ENCODE data around the gene HARS1.
"Not testable (repeated sequence)": the region's sequence is repeated elsewhere in the genome, so short reads cannot be mapped to it uniquely, and the experiment has no call there.

The HARS1 gene

DNA sequence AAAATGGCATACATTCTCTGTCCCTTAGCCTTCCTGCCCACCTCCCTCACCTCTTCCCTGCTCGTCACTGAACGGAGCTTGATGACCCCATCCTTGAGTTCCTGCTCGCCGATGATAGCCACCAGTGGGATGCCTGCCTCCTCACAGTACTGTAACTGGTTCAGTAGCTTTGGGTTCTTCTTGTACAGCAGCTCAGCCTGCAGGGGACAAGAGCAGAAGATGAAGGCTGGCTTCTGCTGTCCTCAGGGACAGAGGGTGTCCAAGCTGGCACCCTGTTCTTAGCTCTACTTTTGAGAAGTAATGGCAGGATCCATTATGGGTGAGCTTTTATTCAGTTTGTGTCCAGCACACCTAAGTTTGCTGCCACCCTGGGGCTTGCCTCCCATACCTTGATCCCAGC lies 16.5 kb downstream of the HARS1 start:
- no peak for DNase-seq

- no peak for DNase-seq
Measured at GRCh38 chr5:140674211-140674610, 17.0 kb downstream of the HARS1 start.

DNA sequence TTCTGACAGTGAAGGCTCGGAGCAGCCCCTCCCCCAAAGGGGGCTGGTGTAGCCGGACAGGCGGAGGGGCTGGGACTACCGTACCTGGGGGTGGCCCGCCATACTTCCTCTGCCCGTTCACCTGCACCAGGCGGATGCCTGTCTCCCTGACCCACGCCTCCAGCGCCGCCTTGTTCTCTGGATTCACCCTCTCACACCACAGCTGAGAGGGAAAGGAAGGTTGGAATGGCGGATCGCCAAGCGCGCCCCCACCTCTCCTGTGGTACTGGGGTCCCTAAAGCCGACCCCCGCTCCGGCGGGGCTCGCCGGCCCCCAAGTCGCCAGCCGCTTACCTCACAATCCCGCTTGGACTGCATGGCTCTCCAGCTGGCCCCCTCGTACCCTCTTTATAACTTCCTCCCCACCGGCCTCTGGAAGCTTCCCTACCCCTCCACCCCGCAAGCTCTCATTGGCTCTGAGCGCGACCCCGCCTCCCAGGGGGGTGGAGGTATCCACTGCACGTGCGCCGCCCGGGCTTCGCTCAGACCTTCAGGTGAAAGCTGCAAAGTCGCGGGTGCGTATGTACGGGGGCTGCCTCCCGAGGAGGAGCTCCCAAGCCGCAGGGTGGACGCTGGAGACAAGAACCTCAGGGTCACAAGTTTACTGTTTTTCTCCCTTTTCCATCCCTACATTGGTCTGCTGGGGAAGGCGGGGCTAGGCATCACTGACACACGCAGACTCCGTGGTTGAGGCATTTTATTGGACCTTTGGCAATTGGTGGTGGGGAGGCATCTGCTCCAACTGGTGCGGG lies 17.8 kb downstream of the HARS1 start, which contains the start of gene DND1:
DND1 (minus strand) TSS at position 390 of the 790 bp plus-strand sequence; CDS start at position 356, 34 bp downstream.
- DNase-seq = no peak

- peak; percentile 49 to 76 (median 63) for DNase-seq
Measured at GRCh38 chr5:140672455-140673186, 18.5 kb downstream of the HARS1 start.

GRCh38 chr5:140671472-140672125 lies 19.6 kb downstream of the HARS1 start:
- no peak for DNase-seq

GRCh38 chr5:140671035-140671434 lies 20.1 kb downstream of the HARS1 start:
- not testable (repeated sequence) for DNase-seq

DNA sequence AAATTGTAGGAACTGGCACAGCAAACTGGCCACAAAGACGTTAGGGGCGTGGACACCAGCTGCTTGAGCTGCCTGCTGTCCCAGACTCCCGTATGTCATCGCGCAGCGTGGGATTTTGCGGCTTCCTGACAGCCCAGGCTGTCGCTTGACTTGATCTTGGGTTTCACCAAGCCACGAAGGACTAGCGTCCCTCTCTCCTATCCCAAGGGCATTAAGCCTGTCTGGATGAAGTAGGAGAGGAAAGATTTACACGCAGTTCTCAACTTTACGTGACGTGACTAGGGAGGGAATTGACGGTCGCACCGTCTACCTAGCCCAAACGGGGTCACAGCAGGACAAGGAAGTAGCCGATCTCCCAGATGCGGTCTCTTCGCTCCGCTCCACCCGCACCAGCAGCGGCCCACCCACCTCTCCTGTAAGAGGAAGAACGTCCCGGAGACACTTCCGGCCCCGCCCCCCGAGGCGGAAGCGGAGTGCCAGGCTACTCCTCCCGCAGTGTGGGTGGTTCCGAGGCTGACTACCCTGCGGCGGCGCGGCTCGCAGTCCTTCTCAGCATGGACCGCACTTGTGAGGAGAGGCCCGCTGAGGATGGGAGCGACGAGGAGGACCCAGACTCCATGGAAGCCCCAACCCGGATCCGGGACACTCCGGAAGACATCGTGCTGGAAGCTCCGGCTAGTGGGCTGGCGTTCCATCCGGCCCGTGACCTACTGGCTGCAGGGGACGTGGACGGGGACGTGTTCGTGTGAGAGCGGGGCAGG lies 26.6 kb downstream of the HARS1 start, which contains the start of gene WDR55:
WDR55 (plus strand) TSS at position 546 of the 761 bp plus-strand sequence; CDS start at position 555, 9 bp downstream.
- peak; percentile 96 to 99 (median 98) for DNase-seq

- no peak for DNase-seq
Measured at GRCh38 chr5:140664030-140664358, 27.2 kb downstream of the HARS1 start.

DNA sequence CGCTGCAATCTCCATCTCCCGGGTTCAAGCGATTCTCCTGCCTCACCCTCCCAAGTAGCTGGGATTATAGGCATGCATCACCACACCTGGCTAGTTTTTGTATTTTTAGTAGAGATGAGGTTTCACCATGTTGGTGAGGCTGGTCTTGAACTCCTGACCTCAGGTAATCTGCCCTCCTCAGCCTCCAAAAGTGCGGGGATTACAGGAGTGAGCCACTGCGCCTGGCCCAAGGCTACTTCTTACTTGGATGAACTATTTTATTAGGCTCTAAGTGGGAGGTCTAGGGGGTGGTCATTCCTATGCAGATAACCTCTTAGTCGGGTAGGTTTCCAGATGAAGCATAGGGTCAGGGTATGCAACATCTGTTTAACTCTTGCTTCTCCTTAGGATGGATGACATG lies 30.8 kb downstream of the HARS1 start:
- not testable (repeated sequence) for DNase-seq

DNA sequence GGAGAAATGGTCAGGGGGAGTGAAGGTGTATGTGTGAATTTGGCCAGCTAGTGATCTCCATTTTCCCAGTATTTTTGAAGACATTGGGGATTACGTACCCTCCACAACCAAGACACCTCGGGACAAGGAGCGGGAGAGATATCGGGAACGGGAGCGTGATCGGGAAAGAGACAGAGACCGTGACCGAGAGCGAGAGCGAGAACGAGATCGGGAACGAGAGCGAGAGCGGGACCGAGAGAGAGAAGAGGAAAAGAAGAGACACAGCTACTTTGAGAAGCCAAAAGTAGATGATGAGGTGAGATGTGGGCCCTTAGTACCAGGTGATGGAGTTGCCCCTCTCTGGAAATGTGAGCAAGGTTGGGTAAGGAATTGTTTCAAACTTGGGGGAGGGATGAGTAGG lies 32.3 kb downstream of the HARS1 start:
- DNase-seq = no peak

- no peak for DNase-seq
Measured at GRCh38 chr5:140647042-140647419, 44.1 kb downstream of the HARS1 start.

GRCh38 chr5:140642718-140643117 lies 48.5 kb downstream of the HARS1 start:
- DNase-seq = no peak

DNA sequence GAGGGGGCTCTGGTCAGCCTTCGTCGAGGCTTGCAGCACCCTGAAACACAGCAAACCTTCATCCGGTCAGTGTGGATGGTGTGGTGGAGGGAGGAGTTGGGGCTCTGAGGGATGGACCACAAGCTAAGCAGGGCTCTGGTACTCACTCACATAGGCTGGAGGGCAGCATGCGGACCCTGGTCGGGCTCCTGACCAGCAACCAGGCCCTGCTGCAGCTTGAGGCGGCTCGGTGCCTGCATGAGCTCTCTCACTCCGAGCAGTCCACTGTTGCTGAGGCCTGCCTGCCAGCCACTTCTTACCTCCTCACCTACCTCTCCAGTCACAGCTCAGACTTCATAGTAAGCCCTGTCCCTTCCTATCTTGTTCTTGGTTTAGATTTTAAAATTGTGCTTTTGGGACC lies 49.5 kb downstream of the HARS1 start:
- DNase-seq = no peak

DNA sequence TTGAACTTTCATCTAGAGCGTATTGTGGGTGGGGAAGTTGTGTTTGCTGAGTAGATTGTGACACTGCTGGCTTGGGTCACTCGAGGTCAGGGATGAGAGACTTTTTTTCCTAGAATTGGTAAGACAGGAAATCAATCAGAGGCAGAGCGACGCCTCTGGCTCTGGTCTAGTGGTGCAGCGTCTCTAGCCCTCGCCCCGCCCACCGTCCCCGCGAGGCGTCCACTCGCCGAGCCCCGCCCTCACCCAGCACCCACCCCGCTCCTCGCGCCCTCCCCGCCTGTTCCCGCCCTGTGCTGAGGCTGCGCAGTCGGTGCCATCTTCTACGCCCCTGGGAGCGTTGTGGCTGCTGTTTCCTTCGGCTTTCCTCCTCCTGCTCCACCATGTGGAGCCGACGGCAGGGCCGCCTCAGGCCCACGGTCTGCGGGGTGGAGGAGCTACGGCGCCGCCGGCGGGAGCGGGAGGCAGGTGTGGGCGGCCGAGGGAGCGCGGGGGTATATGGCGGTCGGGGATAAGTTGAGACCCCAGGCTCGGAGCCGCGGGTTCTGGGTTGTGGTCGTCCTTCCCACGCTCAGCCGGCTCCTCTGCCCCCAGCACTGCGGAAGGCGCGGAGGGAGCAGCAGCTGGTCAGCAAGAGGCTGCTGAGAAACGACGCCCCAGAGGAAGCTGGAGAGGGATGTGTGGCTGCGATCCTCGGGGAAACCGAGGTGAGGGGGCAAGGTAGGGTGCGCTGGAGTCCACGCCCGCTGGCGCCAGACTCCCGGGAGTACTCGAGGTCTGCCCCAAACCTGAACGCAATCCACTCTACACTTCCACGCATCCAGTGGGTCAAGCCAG lies 51.8 kb downstream of the HARS1 start, which contains the start of gene TMCO6:
TMCO6 (plus strand) TSS at position 304 of the 834 bp plus-strand sequence; CDS start at position 381, 77 bp downstream.
- DNase-seq = peak; percentile 99 to 100 (median 99)

DNA sequence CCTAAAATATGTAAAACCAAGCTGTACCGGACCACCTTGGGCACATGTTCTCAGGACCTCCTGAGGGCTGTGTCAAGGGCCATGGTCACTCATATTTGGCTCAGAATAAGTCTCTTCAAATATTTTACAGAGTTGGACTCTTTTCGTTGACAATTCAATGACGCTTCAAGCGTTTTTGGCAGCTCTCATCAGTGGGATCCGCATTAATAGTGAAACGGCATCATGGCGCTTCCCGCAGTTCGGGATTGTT lies 52.3 kb downstream of the HARS1 start:
- DNase-seq = not testable (repeated sequence)

DNA sequence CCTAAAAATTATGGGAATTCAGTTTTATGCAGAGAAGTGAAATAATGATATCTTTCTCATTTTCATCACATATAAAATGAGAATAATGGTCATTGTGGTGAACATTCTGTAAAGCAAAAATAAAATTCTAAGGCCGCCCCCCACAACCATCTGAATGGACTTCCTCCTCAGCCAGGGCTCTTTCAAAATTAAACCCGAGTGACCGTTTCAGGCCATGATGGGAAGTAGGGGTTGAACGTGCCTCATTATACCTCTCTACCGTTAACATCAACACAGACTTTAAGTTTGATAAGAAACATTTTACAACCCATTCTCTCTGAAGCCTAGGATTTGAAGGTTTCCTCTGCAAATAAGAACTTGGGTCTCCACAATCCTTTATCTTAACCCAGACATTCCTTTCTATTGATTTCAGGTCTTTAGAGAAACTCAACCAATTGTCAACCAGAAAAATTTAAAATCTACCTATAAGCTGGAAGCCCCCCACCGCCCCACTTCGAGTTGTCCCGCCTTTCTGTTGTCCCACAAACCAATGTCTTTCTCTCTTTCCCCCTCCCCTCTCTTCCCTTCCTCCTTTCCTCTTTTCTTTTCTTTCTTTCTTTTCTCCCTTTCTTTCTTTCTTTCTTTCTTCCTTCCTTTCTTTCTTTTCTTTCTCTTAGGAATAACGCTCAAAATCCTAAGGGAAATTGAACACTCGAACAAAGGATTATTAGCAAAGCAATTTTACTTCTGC lies 53.6 kb downstream of the HARS1 start:
- peak; percentile 21 to 55 (median 52) for DNase-seq

DNA sequence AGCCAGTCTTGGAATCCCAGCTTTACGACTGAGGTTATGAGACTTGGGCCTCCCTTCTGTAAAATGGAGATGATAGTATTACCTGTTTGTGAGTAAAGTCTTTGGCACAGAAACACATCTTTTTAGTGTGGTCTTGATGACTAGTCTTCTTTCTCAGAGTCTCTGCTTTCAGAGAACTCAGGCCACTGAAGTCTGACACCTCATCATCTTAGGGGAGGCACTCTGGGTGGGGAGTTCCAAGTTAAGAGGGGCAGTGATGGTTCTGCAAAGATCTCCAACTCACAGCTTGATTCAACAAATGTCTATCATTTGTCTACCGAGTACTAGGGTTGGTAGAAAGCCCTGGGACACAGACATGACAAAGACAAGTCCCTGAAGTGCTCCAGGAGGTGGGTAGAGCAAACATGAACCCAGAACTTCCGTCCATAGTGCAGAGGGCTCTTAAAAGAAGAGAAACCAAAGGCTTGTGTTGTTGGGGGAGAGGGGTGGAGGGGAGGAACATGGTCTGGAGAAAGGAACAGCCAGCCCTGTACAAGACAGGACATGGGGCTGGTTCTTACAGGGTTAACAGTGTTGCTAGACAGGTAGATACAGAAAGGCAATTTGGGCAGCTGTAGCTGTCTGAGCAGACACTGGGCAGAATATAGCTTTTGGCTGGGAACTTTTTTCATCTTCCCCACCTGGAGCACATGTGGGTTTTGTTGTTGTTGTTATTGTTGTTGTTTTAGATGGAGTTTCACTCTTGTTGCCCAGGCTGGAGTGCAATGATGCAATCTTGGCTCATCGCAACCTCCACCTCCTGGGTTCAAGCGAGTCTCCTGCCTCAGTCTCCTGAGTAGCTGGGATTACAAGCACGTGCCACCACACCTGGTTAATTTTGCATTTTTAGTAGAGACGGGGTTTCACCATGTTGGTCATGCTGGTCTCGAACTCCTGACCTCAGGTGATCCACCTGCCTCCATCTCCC lies 55.6 kb downstream of the HARS1 start:
- DNase-seq = no peak

DNA sequence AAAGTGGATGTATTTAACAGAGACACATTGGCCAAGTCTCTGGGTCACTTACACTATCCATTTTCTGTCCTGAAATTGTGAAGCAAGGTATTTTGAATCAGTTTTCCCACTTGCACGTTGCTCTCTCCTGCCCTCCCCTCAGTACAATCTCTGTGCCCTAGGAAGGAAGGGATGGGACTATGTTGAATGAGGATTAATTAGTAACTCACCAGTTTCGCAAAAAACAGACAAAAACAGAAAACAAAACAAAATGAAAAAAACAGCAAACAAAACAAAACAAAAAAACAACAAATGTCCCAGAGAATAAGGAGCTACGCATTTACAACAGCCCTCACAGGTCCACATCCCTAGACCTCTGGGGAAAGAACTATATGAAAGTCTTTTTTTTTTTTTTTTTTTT lies 57.1 kb downstream of the HARS1 start:
- no peak for DNase-seq

DNA sequence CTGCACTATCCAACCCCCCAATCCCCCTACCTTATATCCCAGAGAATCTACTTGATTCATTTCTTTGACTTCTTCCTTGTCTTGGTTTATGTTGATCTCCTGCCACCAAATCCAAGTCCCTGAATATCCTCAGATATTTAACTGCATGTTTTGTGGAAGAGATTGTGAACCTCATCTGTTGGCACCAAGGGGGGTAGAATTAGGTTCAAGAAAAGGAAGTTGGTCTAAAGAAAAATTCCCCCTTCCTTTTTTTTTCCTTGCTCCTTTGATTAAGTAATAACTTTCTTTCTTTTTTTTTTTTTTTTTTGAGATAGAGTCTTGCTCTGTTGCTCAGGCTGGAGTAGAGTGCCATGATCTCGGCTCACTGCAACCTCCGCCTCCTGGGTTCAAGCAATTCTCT lies 57.7 kb downstream of the HARS1 start:
- peak in 2 of 4 experiments; percentile 76 to 87 for DNase-seq

- DNase-seq = peak; percentile 91 to 97 (median 92)
Measured at GRCh38 chr5:140633021-140633471, 58.1 kb downstream of the HARS1 start, which contains the start of gene CD14. Gene CD14, minus strand, starts transcription at chr5:140633175. Its CDS starts 104 bp downstream, at chr5:140633071.

Data from suppressor macrophage (primary cell).